Endometrium (tissue), 2 donors: ENCODE results near the gene HTRA1.

Experiments
- FAIRE-seq: peaks from 2 replicates; lab custom pipeline; 2012; peaks lifted over from hg19 to GRCh38; lab: Jason Lieb, UNC
- donor health status: control.
- donor health status: control.

HTRA1 gene

GRCh38 chr10:122461367-122461728 is at the start of gene HTRA1:
Gene HTRA1 (plus strand): TSS chr10:122461553. CDS start chr10:122461653, 100 bp downstream.
- no peak for FAIRE-seq

DNA sequence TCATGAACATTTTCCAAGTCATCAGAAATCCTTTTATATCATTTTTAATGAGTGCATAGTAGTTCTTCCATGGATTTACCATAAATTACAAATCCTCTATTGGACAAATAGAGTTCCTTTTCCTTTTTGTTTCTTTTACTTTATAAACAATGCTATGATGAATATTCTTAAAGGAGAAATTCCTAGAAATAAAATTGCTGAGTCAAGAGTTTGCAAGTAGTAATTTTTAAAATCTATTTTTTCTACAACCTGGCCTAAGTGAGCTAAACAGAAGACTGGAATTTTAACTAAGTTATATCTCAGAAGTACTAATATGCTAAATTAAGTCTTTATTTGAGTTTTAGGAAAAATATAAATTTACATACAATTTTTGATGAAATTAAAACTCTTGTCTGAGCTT is 48.0 kb upstream of the HTRA1 start:
- no peak for FAIRE-seq

DNA sequence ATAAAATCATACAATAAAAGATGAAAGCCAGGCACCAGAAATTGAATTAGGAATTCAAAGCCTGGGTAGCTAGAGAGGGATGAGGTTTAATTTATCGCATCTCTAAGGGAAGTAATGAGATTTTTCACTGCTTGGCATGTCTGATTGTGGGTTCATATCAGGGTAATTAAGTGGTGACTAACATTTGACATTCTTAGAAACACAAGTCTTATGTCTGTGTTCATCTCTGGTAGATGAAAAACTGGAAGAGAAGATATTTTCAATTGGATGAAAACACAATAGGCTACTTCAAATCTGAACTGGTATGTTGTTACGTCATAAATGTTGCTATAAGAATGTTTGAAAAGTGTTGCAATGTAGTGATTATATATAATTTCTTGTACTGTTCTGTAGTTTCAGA is 43.7 kb upstream of the HTRA1 start:
- no peak for FAIRE-seq

DNA sequence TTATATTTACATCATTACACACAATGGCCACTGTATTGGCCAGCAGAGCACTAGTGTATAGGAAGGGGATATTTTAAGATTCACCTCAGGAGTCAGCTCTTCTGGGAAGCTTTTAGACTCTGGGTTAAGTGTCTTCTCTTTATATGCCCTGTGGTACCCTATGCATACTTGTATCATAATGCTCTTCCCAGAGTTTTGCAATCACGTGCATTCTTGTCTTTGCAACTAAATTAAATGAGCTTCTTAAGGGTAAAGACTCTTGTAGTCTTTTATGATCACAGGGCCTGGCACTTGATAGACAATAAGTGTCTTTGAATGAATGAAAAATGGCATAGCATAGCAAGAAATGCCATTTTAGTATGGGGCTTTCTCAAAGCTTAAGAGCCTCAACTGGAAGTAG is 42.3 kb upstream of the HTRA1 start:
- no peak for FAIRE-seq

- FAIRE-seq = no peak
These were observed 41.3 kb upstream of the HTRA1 start for GRCh38 chr10:122419876-122420623.

DNA sequence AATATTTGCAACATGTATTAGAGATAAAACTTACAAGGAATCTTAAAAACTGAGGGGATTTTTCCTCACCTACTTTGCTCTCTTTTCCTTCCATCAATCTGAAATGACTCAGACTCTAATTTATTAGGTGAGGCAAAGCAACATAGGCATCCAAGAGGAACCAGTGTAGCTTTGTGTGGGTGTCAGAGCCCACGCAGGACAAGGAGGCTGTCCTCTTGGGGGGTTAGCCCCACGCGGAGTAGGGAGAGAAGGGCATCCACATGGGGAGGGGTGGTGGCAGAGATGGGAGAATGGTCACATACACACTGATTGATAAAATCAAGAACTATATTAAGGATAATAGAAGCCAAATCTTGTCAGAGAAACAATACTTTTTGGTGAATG is 40.7 kb upstream of the HTRA1 start:
- no peak for FAIRE-seq

GRCh38 chr10:122421054-122421625 is 40.2 kb upstream of the HTRA1 start:
- FAIRE-seq = no peak

- FAIRE-seq = no peak
These were observed 39.6 kb upstream of the HTRA1 start for GRCh38 chr10:122421742-122422141.

- FAIRE-seq = no peak
These were observed 38.9 kb upstream of the HTRA1 start for GRCh38 chr10:122422266-122422989.

DNA sequence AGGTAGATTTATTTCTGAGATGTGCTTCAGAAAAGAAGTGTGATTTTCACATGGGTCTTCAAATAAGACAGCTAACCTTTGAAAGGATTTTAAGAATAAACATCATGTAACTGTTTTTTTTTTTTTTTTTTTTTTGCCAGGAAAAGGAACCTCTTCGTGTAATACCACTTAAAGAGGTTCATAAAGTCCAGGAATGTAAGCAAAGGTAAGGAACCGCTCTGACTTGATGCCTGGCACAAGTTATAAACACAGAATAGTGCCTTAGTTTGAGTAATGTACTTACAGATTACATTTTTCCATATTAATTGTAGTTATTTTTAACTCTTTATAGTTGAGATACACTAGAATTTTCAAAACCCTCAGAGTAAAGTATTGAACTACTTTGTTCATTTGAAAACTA is 37.3 kb upstream of the HTRA1 start:
- no peak for FAIRE-seq

GRCh38 chr10:122426829-122427228 is 34.5 kb upstream of the HTRA1 start:
- no peak for FAIRE-seq

DNA sequence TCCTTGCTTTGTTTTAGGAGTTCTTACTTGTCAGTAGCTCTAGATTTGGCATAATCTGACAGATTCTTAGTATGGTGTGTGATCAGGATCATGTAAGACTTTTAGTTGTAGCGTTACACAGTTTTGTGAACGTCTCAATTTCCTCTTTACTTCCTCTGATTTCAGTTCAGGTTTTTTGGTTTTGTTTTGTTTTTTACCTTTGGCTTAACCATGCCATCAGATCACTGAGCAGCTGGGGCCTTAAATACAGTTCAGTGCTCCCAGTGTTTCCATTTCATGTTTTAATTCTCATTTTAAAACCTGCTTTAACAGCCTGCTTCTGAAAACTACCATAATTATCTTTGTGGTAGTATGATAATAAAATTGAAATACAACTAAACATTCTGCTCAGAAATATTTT is 34.1 kb upstream of the HTRA1 start:
- no peak for FAIRE-seq

DNA sequence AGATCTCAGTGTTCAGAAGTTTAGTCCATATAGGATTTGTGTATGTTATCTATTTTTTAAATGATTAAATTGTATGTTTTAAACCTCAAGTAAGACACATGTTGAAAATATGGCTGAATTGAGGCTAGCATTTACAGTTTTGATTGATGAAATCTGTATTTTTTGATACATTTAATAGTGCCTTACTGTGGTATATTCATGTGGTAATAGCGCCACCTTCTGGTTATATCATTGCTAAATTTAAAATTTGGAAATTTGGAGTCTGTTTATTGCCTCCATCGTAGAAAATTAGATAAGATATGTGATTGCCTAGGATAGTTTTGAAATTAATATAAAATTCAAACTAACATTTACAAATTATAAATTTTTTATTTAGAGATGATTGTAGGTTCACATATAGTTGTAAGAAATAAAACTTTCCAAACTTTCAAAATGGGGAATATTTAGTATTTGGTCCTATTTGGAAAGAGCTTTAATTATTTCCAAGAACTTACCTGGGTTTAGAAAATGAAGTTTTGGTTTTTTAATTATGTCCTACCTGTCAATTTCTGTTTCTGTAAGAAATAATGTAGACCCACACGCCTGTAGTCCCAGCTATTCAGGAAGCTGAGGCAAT is 26.0 kb upstream of the HTRA1 start:
- FAIRE-seq = peak; percentile 99

DNA sequence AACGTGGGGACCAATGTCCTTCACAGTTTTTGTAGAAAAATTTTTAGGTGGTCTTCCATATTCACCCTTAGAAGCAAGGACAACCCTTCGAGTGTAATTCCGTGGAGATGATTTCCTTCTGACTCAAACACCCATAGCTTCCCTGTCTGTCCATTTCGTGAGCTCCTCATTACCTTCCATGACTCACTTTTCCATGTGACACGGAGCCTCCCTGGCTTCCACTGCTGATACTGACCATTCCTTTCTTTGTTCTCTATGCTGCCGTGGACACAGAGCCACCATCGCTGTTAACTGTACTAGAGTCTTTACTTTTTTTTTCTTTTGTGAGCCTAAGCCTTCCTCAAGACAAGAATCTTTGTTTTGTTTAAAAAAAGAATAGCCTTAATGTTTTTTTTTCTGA is 19.4 kb upstream of the HTRA1 start:
- FAIRE-seq = no peak

DNA sequence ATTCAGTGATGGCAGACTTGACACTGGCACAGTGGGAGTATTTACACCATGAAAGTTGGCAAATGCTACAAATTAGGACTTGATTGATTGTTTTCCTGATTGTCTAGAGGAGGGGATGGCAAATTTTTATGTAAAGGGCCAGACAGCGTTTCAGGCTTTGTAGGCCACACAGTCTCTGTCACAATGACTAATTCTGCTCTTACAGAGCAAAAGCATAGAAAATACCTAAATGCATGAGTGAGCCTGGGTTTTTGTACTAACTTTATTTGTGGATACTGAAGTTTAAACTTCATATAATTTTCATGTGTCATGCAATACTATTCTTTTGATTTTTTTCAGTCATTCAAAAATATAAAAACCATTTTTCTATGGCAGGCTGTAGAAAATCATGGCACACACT is 15.9 kb upstream of the HTRA1 start:
- FAIRE-seq = no peak

DNA sequence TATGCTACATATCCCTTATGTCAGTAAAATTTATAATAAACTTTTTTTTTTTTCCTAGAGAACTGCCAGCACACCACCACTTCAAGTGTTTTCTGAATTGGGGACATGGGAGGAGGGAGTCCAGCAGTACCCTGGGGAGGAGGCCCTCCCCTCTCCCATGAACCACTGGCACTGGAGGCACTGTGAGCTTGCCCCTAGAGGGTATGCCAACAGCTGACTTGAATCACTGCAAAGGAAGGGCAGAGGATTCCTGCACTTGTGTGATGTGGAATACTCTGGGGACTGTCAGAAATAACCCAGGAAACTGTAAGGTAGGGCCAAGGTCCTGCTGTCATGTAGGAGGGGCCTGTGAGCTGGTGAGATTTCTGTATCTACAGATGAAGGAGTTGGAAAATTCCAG is 15.4 kb upstream of the HTRA1 start:
- no peak for FAIRE-seq

GRCh38 chr10:122446668-122447423 is 14.5 kb upstream of the HTRA1 start:
- no peak for FAIRE-seq

- FAIRE-seq = no peak
These were observed 12.8 kb upstream of the HTRA1 start for GRCh38 chr10:122448600-122448999.

DNA sequence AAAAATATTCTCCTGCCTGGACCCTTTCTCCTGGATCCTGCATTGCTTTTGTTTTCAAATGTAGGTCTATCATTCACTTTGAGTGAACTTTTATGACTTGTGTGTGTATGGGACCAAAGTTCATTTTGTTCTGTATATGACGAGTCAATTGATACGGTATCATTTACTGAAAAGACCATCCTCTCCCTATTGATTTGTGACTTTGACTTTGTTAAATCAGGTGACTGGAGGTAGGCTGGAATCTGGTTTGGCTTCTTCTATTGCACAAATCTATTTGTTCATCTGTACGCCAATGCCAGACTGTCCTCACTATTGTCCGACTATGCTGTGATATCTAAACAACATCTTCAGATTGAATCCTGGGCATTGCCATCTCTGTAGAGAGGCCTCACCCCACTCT is 12.2 kb upstream of the HTRA1 start:
- no peak for FAIRE-seq

- FAIRE-seq = no peak
These were observed 10.9 kb upstream of the HTRA1 start for GRCh38 chr10:122450353-122450990.

DNA sequence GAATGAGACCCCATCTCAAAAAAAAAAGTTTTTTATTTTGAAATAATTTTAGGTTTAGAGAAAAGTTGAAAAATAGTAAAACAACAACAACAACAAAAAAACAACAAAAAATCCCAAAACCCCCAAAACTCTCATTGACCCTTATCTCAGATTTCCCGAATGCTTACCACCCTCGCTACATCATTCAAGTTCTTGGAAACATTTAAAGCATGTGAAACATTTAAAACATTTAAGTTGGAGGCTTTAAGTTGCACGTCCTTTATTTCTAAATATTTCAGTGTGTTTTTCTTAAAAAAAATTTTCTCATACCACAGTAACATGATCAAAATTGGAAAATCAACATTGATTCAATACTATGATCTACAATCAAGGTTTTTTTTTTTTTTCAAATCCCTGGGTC is 7.3 kb upstream of the HTRA1 start:
- no peak for FAIRE-seq

DNA sequence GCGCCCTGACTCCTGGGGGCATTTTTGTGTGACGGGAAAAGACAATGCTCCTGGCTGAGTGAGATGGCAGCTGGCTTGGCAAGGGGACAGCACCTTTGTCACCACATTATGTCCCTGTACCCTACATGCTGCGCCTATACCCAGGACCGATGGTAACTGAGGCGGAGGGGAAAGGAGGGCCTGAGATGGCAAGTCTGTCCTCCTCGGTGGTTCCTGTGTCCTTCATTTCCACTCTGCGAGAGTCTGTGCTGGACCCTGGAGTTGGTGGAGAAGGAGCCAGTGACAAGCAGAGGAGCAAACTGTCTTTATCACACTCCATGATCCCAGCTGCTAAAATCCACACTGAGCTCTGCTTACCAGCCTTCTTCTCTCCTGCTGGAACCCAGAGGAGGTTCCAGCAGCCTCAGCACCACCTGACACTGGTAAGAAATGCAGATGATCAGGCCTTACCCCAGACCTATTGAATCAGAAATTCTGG is 6.7 kb upstream of the HTRA1 start, which contains the start of gene ARMS2:
ARMS2 (plus strand) TSS at position 51 of the 478 bp plus-strand sequence; CDS start at position 126, 75 bp downstream.
- no peak for FAIRE-seq
